GM12878 (cell line): Measurements from ENCODE around the gene ARID3A. TPM values are rescaled to one million over a fixed set of nuclear protein-coding genes. Genes with fewer than 3 reads are reported as not detected.

ENCODE experiments used
- ATAC-seq: fragments of 200-7000 bp; cut with Tn5 transposase; 3 replicates; pipeline ENCODE4 v1.9.1; 2020; ENCODE audit warnings: mild to moderate bottlenecking, moderate library complexity
- BruUV-seq: library from RNA; stranded (reverse); fragments of 400-500 nt; replicated peaks from 2 replicates; lab custom pipeline; 2021; lab: Mats Ljungman, UMichigan
- CTCF ChIA-PET: fragments of 300-600 bp; sonication (Branson Sonifier 250); formaldehyde crosslinking; extraction: SDS; loops from one replicate; lab custom pipeline; 2021; ENCODE audit warnings: inconsistent platforms; lab: Yijun Ruan, JAX
- POLR2A ChIA-PET: fragments of 350-600 bp; formaldehyde crosslinking; extraction: SDS; loops from one replicate; lab custom pipeline; 2021; ENCODE audit warnings: inconsistent platforms; lab: Charles Lee
- RAD21 ChIA-PET: fragments of 300-600 bp; sonication (Branson Sonifier 250); formaldehyde crosslinking; loops from one replicate; lab custom pipeline; 2023; ENCODE audit warnings: antibody characterized with exemption; ENCODE audit not compliant: unreplicated experiment; lab: Charles Lee
- SMC1A ChIA-PET: fragments of 300-600 bp; sonication (Branson Sonifier 250); formaldehyde crosslinking; loops from one replicate; lab custom pipeline; 2023; ENCODE audit not compliant: unreplicated experiment, uncharacterized antibody; lab: Charles Lee
- DNase-seq: peaks from one replicate; pipeline ENCODE4 v3.0.0-alpha.2; 2011; ENCODE audit warnings: low read depth, low spot score
- FAIRE-seq: peaks from 3 replicates; lab custom pipeline; 2011; peaks lifted over from hg19 to GRCh38; lab: Jason Lieb, UNC
- H2AFZ ChIP-seq: 2 replicates; pipeline ENCODE4 v1.6.0; 2011; ENCODE audit warnings: low read depth, low read length, control low read depth; ENCODE audit not compliant: control insufficient read depth
- H3K27ac ChIP-seq: 2 replicates; pipeline ENCODE4 v1.5.1; 2011; ENCODE audit warnings: control low read depth; ENCODE audit not compliant: control insufficient read depth, insufficient read depth
- H3K27me3 ChIP-seq, 2 experiments: replicated peaks in 1 of 2; 2 replicates each; pipeline versions ENCODE4 v1.6.0 to v1.6.1; 2011; ENCODE audit warnings: low read length in 1 of 2; ENCODE audit not compliant: control insufficient read depth in 2 of 2, insufficient read depth in 2 of 2
- H3K36me3 ChIP-seq, 2 experiments: 2 replicates each; pipeline ENCODE4 v1.5.1; 2011; ENCODE audit warnings: low read length in 1 of 2; ENCODE audit not compliant: control insufficient read depth in 2 of 2, insufficient read depth in 2 of 2
- H3K4me1 ChIP-seq: 2 replicates; pipeline ENCODE4 v1.6.1; 2011; ENCODE audit warnings: mild to moderate bottlenecking, low read length, moderate library complexity, mixed read lengths; ENCODE audit not compliant: control insufficient read depth, insufficient read depth
- H3K4me2 ChIP-seq: 2 replicates; pipeline ENCODE4 v1.6.0; 2011; ENCODE audit warnings: control low read depth; ENCODE audit not compliant: control insufficient read depth, insufficient read depth
- H3K4me3 ChIP-seq: fragments of 200-600 bp; sonication (generic); 2 replicates; pipeline ENCODE4 v1.5.1; 2016
- H3K79me2 ChIP-seq: 2 replicates; pipeline ENCODE4 v1.6.0; 2011; ENCODE audit warnings: low read length; ENCODE audit not compliant: control insufficient read depth, insufficient read depth
- H3K9ac ChIP-seq: 2 replicates; pipeline ENCODE4 v1.8.0; 2011; ENCODE audit warnings: low read length, control low read depth, mixed read lengths; ENCODE audit not compliant: control insufficient read depth, insufficient read depth
- H3K9me3 ChIP-seq: replicated peaks from 3 replicates; pipeline ENCODE4 v1.5.1; 2011; ENCODE audit warnings: mild to moderate bottlenecking, low read length; ENCODE audit not compliant: control insufficient read depth, insufficient read depth
- H4K20me1 ChIP-seq: 2 replicates; pipeline ENCODE4 v1.6.0; 2011; ENCODE audit not compliant: control insufficient read depth, insufficient read depth
- ESRRA ChIP-seq: IDR thresholded peaks from 2 replicates; pipeline ENCODE4 v1.6.1; 2012; ENCODE audit warnings: mild to moderate bottlenecking, low read length, improper control_type of control experiment
- FOXK2 ChIP-seq: fragments of 450-650 bp; IDR thresholded peaks from 2 replicates; pipeline ENCODE4 v1.6.1; 2017; ENCODE audit warnings: mild to moderate bottlenecking, moderate library complexity
- HDGF ChIP-seq: fragments of 450-650 bp; IDR thresholded peaks from 2 replicates; pipeline ENCODE4 v1.6.1; 2016; ENCODE audit warnings: antibody characterized with exemption
- IKZF1 ChIP-seq: fragments of 450-650 bp; conservative IDR thresholded peaks from 2 replicates; pipeline ENCODE4 v1.6.1; 2017; ENCODE audit warnings: antibody characterized with exemption, mild to moderate bottlenecking
- MEF2B ChIP-seq: fragments of 450-650 bp; IDR thresholded peaks from 2 replicates; pipeline ENCODE4 v1.6.1; 2018; ENCODE audit warnings: mild to moderate bottlenecking, moderate library complexity; ENCODE audit not compliant: partially characterized antibody, poor library complexity, severe bottlenecking
- MTA3 ChIP-seq: IDR thresholded peaks from 2 replicates; pipeline ENCODE4 v1.6.1; 2012; ENCODE audit warnings: low read length, inconsistent platforms, borderline replicate concordance
- NR2F1 ChIP-seq: fragments of 450-650 bp; conservative IDR thresholded peaks from 2 replicates; pipeline ENCODE4 v1.6.1; 2017; ENCODE audit warnings: mild to moderate bottlenecking
- POLR2AphosphoS5 ChIP-seq: IDR thresholded peaks from 2 replicates; pipeline ENCODE4 v1.6.1; 2011; ENCODE audit warnings: mild to moderate bottlenecking, low read length, inconsistent platforms
- RAD21 ChIP-seq: IDR thresholded peaks from 2 replicates; pipeline ENCODE4 v1.6.1; 2011; ENCODE audit warnings: mild to moderate bottlenecking, low read depth, low read length, moderate library complexity; ENCODE audit not compliant: insufficient read depth
- SP1 ChIP-seq: IDR thresholded peaks from one replicate; pipeline ENCODE4 v1.6.1; 2011; ENCODE audit warnings: low read depth, low read length
- STAT3 ChIP-seq: IDR thresholded peaks from 2 replicates; pipeline ENCODE4 v1.6.1; 2011; ENCODE audit warnings: low read depth, low read length, improper control_type of control experiment
- ZNF207 ChIP-seq: fragments of 450-650 bp; IDR thresholded peaks from 2 replicates; pipeline ENCODE4 v1.6.1; 2014; ENCODE audit warnings: antibody characterized with exemption, mild to moderate bottlenecking, borderline replicate concordance
- WGBS: methylation state at CpG from one replicate; pipeline ENCODE4 v1.1.6; 2016; ENCODE audit warnings: low lambda C conversion rate; ENCODE audit not compliant: insufficient replicate concordance, insufficient coverage; ENCODE audit errors: missing lambda C conversion rate; 5-methylcytosine and 5-hydroxymethylcytosine counted together
- in situ Hi-C: fragments of 300-500 bp; cut with MboI; formaldehyde crosslinking; loops from 9 replicates; pipeline ENCODE4 v1.14.3; 2018; ENCODE audit warnings: mixed read lengths
- intact Hi-C: fragments of 100-400 bp; cut with micrococcal nuclease; formaldehyde crosslinking; loops from one replicate; pipeline ENCODE4 v1.14.2; 2022; ENCODE audit not compliant: unreplicated experiment
- polyA plus RNA-seq, 11 experiments: library from polyadenylated mRNA; depleted of rRNA in 4 of 11; unstranded in 6 of 11; stranded (reverse) in 5 of 11; fragments of >200 nt; fragmentation: Nextera tagmentation in 4 of 11; fragmentation: Illumina TruSeq in 1 of 11; extraction: Ambion mirVana in 4 of 11; extraction: Trizol in 1 of 11; gene quantifications; 1 replicate in 1 of 11; 2 replicates in 10 of 11; pipeline versions ENCODE4 v1.2.1 to v1.2.3, GENCODE V29; 2011 to 2016; ENCODE audit warnings: inconsistent platforms in 2 of 11, missing spikeins in 2 of 11, low read depth in 1 of 11
- total RNA-seq, 4 experiments: library from RNA; depleted of rRNA in 3 of 4; stranded (reverse); fragments of >200 nt in 3 of 4; fragmentation: Illumina TruSeq in 1 of 4; extraction: Trizol in 1 of 4; gene quantifications; 2 replicates each; pipeline versions ENCODE4 v1.2.1 to v1.2.3, GENCODE V29; 2013 to 2021
- TF ChIP-seq, protein P1 (sequence below): IDR thresholded peaks from 2 replicates; pipeline ENCODE4 v1.6.1; 2011; ENCODE audit warnings: mild to moderate bottlenecking, low read depth, low read length, moderate library complexity; ENCODE audit not compliant: insufficient replicate concordance
- TF ChIP-seq, protein P2 (sequence below): fragments of 450-650 bp; IDR thresholded peaks from 2 replicates; pipeline ENCODE4 v1.6.1; 2016; ENCODE audit warnings: mild to moderate bottlenecking
- TF ChIP-seq, protein P3 (sequence below): fragments of 450-650 bp; formaldehyde crosslinking; IDR thresholded peaks from 2 replicates; pipeline ENCODE4 v1.4.0; 2020; ENCODE audit warnings: mild to moderate bottlenecking, moderate library complexity

ARID3A gene
- total and polyA plus RNA-seq, 10 of the 15 experiments (the other 5 are each of a cell fraction or from before 2014, with no cell fraction given) = 0.76 to 70.0 (median 16.7) TPM

DNA sequence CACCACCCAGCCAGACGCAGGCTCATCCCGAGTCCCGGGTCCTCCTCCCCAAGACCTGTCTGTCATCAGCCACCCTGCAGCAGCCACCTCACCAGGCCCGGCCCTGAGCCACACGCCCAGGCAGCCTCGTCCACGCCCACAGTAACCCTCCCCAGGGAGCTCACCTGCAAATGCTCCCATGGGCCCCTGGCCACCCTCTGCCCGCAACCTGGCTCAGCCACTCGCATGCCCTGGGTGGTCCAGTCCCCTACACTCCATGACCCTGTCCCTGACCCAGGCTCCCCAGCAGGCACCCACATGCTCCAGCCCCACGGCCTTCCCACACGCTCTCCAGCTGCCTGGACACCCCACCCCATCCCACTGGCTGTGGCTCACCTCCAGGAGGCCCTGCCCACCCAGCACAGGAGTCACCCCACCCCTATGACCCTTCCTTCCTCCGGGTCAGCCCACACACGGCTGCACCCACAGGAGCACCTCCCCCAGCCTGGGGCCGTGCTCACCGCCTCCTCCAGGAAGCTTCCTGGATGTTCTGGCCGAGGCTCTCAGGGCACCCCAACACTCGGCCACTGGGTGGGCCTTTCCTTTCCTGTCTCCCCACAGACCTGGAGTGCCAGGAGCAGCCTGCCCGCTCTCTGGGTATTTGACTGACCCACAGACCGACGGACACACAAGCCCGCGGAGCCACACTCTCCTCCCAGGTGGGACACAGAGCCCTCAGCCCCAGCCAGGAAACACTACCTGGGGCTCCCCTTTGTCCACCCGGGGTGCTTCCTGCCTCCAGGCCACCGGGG lies 91.5 kb downstream of the ARID3A start:
- ChIA-PET SMC1A (interaction anchor here (0.7 kb wide), 1 partner anchor 50 kb away, joined by 4 read pairs; the partner anchor contains the start of gene ARHGAP45), CTCF (interaction anchor here (0.6 to 0.9 kb wide), 2 partner anchors 9 to 69 kb away, joined by 3 read pairs; partner anchors contain the start of gene CNN2), POLR2A (interaction anchor here (0.6 to 1.5 kb wide), 4 partner anchors 9 to 125 kb away, joined by 3 to 7 read pairs (median 4); partner anchors contain the start of gene CNN2), RAD21 (no interaction called here)
- no peaks in the 10 kb centered on the region for H3K9me3 ChIP-seq
- ATAC-seq = peak; percentile 20
- no peak for FAIRE-seq
- intact Hi-C loops (no loop called here), in situ Hi-C loops (no loop called here)
- TF ChIP-seq POLR2AphosphoS5 = peak; percentile 50; the same call in 1 of the 2 replicates
- TF ChIP-seq MEF2B = peak; percentile 89
- peak; percentile 67 for TF ChIP-seq NR2F1
- peak; percentile 74; the same call in 1 of the 2 replicates for TF ChIP-seq HDGF
- no peak for TF ChIP-seq RAD21
- no peak for TF ChIP-seq MTA3
- TF ChIP-seq STAT3 = no peak
- TF ChIP-seq, protein P1, sequence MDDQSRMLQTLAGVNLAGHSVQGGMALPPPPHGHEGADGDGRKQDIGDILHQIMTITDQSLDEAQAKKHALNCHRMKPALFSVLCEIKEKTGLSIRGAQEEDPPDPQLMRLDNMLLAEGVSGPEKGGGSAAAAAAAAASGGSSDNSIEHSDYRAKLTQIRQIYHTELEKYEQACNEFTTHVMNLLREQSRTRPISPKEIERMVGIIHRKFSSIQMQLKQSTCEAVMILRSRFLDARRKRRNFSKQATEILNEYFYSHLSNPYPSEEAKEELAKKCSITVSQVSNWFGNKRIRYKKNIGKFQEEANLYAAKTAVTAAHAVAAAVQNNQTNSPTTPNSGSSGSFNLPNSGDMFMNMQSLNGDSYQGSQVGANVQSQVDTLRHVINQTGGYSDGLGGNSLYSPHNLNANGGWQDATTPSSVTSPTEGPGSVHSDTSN = peak; percentile 61
- TF ChIP-seq FOXK2 = no peak
- TF ChIP-seq, protein P2, sequence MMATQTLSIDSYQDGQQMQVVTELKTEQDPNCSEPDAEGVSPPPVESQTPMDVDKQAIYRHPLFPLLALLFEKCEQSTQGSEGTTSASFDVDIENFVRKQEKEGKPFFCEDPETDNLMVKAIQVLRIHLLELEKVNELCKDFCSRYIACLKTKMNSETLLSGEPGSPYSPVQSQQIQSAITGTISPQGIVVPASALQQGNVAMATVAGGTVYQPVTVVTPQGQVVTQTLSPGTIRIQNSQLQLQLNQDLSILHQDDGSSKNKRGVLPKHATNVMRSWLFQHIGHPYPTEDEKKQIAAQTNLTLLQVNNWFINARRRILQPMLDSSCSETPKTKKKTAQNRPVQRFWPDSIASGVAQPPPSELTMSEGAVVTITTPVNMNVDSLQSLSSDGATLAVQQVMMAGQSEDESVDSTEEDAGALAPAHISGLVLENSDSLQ = peak; percentile 90
- no peak for TF ChIP-seq ESRRA
- TF ChIP-seq ZNF207 = no peak
- 0 out of 2 replicates have a peak, but pooled peaks have one; percentile 14 for TF ChIP-seq IKZF1
- TF ChIP-seq SP1 = no peak
- TF ChIP-seq, protein P3, sequence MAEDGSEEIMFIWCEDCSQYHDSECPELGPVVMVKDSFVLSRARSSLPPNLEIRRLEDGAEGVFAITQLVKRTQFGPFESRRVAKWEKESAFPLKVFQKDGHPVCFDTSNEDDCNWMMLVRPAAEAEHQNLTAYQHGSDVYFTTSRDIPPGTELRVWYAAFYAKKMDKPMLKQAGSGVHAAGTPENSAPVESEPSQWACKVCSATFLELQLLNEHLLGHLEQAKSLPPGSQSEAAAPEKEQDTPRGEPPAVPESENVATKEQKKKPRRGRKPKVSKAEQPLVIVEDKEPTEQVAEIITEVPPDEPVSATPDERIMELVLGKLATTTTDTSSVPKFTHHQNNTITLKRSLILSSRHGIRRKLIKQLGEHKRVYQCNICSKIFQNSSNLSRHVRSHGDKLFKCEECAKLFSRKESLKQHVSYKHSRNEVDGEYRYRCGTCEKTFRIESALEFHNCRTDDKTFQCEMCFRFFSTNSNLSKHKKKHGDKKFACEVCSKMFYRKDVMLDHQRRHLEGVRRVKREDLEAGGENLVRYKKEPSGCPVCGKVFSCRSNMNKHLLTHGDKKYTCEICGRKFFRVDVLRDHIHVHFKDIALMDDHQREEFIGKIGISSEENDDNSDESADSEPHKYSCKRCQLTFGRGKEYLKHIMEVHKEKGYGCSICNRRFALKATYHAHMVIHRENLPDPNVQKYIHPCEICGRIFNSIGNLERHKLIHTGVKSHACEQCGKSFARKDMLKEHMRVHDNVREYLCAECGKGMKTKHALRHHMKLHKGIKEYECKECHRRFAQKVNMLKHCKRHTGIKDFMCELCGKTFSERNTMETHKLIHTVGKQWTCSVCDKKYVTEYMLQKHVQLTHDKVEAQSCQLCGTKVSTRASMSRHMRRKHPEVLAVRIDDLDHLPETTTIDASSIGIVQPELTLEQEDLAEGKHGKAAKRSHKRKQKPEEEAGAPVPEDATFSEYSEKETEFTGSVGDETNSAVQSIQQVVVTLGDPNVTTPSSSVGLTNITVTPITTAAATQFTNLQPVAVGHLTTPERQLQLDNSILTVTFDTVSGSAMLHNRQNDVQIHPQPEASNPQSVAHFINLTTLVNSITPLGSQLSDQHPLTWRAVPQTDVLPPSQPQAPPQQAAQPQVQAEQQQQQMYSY (CRISPR knock-in tag) = no peak
- no peaks in the 10 kb centered on the region for H3K27me3 ChIP-seq
- peaks cover 67% of the 10 kb centered on the region for H3K79me2 ChIP-seq
- H3K27ac ChIP-seq = peak overlapping the region; percentile 65
- peaks cover 6% of the 10 kb centered on the region; the same call in 1 of the 2 replicates for H4K20me1 ChIP-seq
- peaks cover 3 to 21% of the 10 kb centered on the region in 2 experiments; a peak in 2 of 4 replicates for H3K36me3 ChIP-seq
- BruUV-seq = no TSS peak
- H3K9ac ChIP-seq = peak overlapping the region; percentile 44
- DNase-seq = no peak
- H3K4me3 ChIP-seq = peak overlapping the region; percentile 83
- H3K4me1 ChIP-seq = peaks cover 32% of the 10 kb centered on the region
- peak overlapping the region; percentile 48 for H3K4me2 ChIP-seq
- H2AFZ ChIP-seq = no peak overlapping the region
- WGBS = 7% methylated on average over 21 of the region's 24 CpGs
